ENCODE results near the gene ALG9.

The ALG9 gene

DNA sequence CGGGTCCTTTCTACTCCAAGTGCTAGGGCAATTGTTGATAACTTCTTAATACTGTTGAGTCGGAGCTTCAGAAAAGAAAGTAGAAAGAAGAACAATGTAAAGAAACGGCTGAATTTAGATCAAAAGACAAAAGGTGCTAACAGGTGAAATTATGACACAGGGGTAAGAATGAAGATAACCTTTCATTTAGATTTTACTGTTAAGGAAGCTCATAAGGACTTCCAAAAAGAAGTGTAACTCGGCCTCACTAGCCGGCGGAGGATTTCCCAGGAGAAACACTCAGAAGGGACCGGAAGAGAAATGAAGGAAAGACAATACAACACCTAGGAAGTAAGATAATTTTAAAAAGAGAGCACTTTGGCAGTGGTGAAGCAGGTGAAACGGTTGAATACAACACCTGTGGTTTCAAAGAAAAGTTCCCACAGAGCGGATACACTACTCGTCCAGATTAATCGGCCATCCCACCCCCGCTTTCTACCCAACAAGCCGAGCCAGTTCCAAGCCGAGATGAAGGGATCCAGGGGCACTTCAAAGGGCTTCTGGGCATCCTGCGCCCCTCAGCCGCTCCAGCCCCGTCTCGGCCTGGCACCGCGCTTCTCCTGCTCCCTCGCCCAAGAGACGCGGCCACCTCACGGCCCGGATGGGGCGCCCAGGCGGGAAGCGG lies 105.9 kb downstream of the ALG9 start:
- DNase-seq (ENCODE audit: low read depth in 1 of 2, low spot score in 1 of 2), result peak in 1 of 2 experiments; percentile 9
- Histone ChIP-seq H3K27me3 (ENCODE audit: insufficient read depth, poor library complexity, severe bottlenecking) (no peaks in the 10 kb centered on the region), H3K4me3 (replicated peaks; ENCODE audit: insufficient read depth, low read length) (peak overlapping the region; percentile 98), H3K27ac (replicated peaks) (peak overlapping the region; percentile 71)
- TF ChIP-seq, protein P1, sequence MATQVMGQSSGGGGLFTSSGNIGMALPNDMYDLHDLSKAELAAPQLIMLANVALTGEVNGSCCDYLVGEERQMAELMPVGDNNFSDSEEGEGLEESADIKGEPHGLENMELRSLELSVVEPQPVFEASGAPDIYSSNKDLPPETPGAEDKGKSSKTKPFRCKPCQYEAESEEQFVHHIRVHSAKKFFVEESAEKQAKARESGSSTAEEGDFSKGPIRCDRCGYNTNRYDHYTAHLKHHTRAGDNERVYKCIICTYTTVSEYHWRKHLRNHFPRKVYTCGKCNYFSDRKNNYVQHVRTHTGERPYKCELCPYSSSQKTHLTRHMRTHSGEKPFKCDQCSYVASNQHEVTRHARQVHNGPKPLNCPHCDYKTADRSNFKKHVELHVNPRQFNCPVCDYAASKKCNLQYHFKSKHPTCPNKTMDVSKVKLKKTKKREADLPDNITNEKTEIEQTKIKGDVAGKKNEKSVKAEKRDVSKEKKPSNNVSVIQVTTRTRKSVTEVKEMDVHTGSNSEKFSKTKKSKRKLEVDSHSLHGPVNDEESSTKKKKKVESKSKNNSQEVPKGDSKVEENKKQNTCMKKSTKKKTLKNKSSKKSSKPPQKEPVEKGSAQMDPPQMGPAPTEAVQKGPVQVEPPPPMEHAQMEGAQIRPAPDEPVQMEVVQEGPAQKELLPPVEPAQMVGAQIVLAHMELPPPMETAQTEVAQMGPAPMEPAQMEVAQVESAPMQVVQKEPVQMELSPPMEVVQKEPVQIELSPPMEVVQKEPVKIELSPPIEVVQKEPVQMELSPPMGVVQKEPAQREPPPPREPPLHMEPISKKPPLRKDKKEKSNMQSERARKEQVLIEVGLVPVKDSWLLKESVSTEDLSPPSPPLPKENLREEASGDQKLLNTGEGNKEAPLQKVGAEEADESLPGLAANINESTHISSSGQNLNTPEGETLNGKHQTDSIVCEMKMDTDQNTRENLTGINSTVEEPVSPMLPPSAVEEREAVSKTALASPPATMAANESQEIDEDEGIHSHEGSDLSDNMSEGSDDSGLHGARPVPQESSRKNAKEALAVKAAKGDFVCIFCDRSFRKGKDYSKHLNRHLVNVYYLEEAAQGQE (IDR thresholded peaks at IDR 0.05; ENCODE audit: insufficient replicate concordance, low read depth), result no peak
- TF ChIP-seq, protein P2, sequence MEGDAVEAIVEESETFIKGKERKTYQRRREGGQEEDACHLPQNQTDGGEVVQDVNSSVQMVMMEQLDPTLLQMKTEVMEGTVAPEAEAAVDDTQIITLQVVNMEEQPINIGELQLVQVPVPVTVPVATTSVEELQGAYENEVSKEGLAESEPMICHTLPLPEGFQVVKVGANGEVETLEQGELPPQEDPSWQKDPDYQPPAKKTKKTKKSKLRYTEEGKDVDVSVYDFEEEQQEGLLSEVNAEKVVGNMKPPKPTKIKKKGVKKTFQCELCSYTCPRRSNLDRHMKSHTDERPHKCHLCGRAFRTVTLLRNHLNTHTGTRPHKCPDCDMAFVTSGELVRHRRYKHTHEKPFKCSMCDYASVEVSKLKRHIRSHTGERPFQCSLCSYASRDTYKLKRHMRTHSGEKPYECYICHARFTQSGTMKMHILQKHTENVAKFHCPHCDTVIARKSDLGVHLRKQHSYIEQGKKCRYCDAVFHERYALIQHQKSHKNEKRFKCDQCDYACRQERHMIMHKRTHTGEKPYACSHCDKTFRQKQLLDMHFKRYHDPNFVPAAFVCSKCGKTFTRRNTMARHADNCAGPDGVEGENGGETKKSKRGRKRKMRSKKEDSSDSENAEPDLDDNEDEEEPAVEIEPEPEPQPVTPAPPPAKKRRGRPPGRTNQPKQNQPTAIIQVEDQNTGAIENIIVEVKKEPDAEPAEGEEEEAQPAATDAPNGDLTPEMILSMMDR (IDR thresholded peaks at IDR 0.05; ENCODE audit: insufficient read depth, low read length), result no peak
- TF ChIP-seq POLR2AphosphoS5 (IDR thresholded peaks at IDR 0.05; ENCODE audit: low read depth), result no peak
- no peak for TF ChIP-seq SPI1 (IDR thresholded peaks at IDR 0.05; ENCODE audit: borderline replicate concordance, low read depth)
- no peak for TF ChIP-seq GABPA (IDR thresholded peaks at IDR 0.05; ENCODE audit: low read depth)

DNA sequence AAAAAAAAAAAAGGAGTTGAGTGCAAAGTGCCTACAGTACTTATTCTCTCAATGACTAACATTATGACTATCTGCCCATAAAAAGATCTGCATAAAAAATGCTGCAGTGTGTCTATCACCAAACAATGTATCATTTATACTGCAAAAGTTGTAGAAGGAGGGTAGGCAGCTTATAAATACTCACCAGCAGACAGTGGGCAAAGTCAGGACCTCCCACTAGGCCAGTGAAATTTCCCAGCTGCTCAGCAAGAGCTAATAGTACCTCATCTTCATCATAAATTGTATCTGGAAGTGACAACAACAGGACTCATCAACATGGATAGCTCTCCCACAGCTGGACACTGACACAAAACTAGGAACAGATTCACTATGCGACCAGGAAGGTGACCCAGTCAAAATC lies 106.8 kb downstream of the ALG9 start:
- DNase-seq (ENCODE audit: low read depth in 1 of 2, low spot score in 1 of 2), result no peak
- no peak overlapping the region for H3K27ac ChIP-seq (replicated peaks)
- TF ChIP-seq POLR2AphosphoS5 (IDR thresholded peaks at IDR 0.05; ENCODE audit: low read depth), result no peak
- H3K4me3 ChIP-seq (replicated peaks; ENCODE audit: insufficient read depth, low read length), result no peak overlapping the region
- H3K27me3 ChIP-seq (ENCODE audit: insufficient read depth, poor library complexity, severe bottlenecking), result no peaks in the 10 kb centered on the region

DNA sequence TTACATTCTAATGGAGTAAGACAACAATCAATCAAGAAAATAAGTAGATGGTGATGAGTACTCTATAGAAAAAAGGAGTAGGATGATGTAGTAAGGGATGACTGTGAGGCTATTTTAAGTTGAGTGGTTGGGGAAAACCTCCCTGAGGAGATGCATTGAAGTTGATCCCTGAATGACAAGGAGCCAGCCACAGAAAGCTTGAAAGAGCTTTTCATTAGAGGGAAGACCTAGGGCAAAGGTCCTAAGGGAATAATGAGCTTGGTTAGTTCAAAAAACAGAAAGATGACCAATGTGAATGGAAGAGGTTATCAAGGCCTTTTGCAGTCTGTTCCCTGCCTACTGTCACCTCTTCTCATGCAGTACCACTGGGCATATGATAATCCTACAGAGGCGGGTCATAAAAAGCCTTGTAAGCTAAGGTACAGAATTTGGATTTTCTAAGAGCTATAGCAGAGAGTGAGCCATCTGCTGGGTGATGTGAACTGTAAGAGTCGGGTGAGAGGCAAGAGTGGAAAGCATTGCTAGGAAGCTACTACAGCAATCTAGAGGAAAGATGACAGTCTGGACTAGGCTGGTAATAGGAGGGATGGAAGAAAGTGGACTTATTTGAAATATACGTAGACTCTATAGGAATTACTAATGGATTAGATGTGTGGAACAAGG lies 108.3 kb downstream of the ALG9 start:
- TF ChIP-seq POLR2AphosphoS5 (IDR thresholded peaks at IDR 0.05; ENCODE audit: low read depth), result no peak
- TF ChIP-seq GABPA (IDR thresholded peaks at IDR 0.05; ENCODE audit: low read depth), result no peak
- TF ChIP-seq, protein P2 (IDR thresholded peaks at IDR 0.05; ENCODE audit: insufficient read depth, low read length), result no peak
- TF ChIP-seq, protein P1 (IDR thresholded peaks at IDR 0.05; ENCODE audit: insufficient replicate concordance, low read depth), result no peak
- no peak for TF ChIP-seq SPI1 (IDR thresholded peaks at IDR 0.05; ENCODE audit: borderline replicate concordance, low read depth)
- Histone ChIP-seq H3K27ac (replicated peaks) (no peak overlapping the region), H3K4me3 (replicated peaks; ENCODE audit: insufficient read depth, low read length) (no peak overlapping the region), H3K27me3 (ENCODE audit: insufficient read depth, poor library complexity, severe bottlenecking) (no peaks in the 10 kb centered on the region)
- DNase-seq (ENCODE audit: low read depth in 1 of 2, low spot score in 1 of 2), result no peak

DNA sequence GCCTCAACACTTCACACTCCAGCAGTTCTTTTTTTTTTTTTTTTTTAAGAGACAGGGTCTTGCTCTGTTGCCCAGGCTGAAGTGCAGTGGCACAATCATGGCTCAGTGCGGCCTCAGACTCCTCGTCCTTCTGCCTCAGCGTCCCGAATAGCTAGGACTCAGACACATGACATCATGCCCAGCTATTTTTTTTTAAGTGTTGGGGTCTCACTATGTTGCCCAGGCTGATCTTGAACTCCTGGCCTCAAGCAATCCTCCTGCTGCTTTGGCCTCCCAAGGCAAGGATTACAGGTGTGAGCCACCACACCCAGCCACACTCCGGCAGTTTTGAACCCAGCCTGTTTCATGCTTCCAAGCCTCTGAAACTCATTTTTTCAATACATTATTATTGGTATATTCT lies 108.9 kb downstream of the ALG9 start:
- Histone ChIP-seq H3K27me3 (ENCODE audit: insufficient read depth, poor library complexity, severe bottlenecking) (no peaks in the 10 kb centered on the region), H3K4me3 (replicated peaks; ENCODE audit: insufficient read depth, low read length) (no peak overlapping the region), H3K27ac (replicated peaks) (no peak overlapping the region)
- TF ChIP-seq, protein P1 (IDR thresholded peaks at IDR 0.05; ENCODE audit: insufficient replicate concordance, low read depth), result no peak
- TF ChIP-seq POLR2AphosphoS5 (IDR thresholded peaks at IDR 0.05; ENCODE audit: low read depth) (no peak), GABPA (IDR thresholded peaks at IDR 0.05; ENCODE audit: low read depth) (no peak), SPI1 (IDR thresholded peaks at IDR 0.05; ENCODE audit: borderline replicate concordance, low read depth) (no peak)
- TF ChIP-seq, protein P2 (IDR thresholded peaks at IDR 0.05; ENCODE audit: insufficient read depth, low read length), result no peak
- no peak for DNase-seq (ENCODE audit: low read depth in 1 of 2, low spot score in 1 of 2)

Measured in HL-60 (cell line).